ENCODE results near the gene FOXA2. TPM values are rescaled to one million over a fixed set of nuclear protein-coding genes. Genes with fewer than 3 reads are reported as not detected.

FOXA2 gene
- total RNA-seq, 4 donors from 2014 or later = not detected

DNA sequence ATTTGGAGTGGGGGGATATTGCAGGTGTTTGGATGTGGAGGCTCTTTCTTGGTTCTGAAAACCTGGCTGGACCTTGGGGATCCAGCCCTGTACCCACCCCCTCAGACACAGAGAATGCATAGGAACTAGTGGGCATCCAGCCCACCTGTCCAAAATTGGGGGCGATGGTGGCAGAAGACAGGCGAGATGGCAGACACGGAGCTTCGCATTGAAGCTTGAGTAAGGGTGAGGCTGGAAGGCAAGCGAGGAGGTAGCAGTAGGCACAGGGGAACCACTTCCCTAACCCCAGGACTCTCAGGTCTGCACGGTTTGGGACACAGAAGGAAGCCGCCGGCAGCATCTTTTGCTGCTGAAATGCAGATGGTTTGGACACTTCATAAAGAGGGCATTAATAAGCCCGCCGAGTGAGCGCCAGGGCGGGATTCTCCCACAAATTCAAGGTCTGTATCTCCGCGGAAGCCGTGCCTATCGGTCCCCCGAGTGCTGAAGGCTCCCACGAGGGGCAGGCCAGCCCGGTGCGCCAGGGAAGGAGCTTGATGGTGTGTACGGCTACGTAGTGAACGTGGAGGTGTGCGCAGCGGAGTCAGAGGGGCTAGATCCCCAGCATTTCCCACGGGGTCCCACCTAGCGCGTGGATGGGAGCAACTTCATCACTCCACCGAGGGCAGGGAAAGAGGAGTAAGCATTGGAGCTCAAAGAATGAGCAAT lies 1.6 kb upstream of the FOXA2 start:
- Histone ChIP-seq H3K27ac (no peak overlapping the region), H3K4me1 (peaks cover 0 to 44% (median 13%) of the 10 kb centered on the region in 3 donors), H3K36me3 (no peaks in the 10 kb centered on the region), H3K27me3 (peaks cover 98% of the 10 kb centered on the region), H3K4me3 (no peak overlapping the region), H3K9me3 (no peaks in the 10 kb centered on the region)
- ATAC-seq = no peak
- TF ChIP-seq EP300 (IDR thresholded peaks at IDR 0.05) = no peak
- no peak for TF ChIP-seq CTCF (IDR thresholded peaks at IDR 0.05)
- no peak for TF ChIP-seq POLR2AphosphoS5 (IDR thresholded peaks at IDR 0.05)
- TF ChIP-seq POLR2A (IDR thresholded peaks at IDR 0.05) = no peak
- WGBS, 2 donors (ENCODE audit: low coverage in 1 of 2) = 0% methylated on average over 1 to 2 of the region's 29 CpGs

DNA sequence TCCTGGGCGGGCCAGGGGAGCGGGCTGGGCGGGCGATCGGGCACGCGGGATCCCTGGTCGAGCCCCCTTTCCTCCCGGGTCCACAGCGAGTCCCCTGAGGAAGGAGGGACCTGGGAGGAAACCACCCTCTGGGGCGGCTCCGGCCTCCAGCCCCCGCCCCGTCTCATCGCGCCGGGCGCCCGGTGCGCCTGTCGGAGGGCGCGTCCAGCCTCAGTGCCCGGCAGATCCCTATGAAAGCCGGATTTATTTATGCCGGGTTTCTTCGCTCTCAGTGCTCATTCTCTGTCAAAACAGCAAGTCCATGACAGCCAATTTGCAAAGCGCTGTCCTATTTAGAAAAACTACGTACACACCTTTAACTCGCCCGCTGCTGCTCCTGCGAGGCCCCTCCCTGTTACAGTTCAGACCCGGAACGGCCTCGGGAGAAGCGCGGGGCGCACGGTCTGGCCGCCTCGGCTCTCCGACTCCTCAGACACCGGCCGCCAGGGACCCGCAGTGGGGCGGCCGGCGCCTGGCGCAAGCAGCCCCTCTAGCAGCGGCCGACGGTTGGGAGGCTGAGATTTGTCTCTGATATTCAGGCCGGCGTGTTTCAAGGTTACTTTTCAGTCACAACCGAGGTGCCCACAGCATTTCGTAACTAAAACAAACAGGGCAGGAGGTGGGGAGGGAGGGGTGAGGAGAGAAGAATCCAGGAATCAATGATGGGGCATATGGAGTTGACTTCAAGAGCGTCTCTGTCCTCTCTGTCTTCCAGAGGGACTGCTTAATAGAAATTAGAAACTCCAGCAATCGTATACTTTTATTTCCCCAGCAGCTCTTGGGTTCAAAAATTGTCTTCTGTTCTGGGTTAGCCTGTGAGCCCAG lies 782 bp upstream of the FOXA2 start:
- Histone ChIP-seq H3K4me3 (no peak overlapping the region), H3K4me1 (peaks cover 0 to 44% (median 13%) of the 10 kb centered on the region in 3 donors), H3K27me3 (peaks cover 98% of the 10 kb centered on the region), H3K27ac (no peak overlapping the region), H3K36me3 (no peaks in the 10 kb centered on the region), H3K9me3 (no peaks in the 10 kb centered on the region)
- 14 to 15% methylated on average over 2 to 3 of the region's 58 CpGs for WGBS, 2 donors (ENCODE audit: low coverage in 1 of 2)
- ATAC-seq = no peak
- TF ChIP-seq POLR2A (IDR thresholded peaks at IDR 0.05) = no peak

DNA sequence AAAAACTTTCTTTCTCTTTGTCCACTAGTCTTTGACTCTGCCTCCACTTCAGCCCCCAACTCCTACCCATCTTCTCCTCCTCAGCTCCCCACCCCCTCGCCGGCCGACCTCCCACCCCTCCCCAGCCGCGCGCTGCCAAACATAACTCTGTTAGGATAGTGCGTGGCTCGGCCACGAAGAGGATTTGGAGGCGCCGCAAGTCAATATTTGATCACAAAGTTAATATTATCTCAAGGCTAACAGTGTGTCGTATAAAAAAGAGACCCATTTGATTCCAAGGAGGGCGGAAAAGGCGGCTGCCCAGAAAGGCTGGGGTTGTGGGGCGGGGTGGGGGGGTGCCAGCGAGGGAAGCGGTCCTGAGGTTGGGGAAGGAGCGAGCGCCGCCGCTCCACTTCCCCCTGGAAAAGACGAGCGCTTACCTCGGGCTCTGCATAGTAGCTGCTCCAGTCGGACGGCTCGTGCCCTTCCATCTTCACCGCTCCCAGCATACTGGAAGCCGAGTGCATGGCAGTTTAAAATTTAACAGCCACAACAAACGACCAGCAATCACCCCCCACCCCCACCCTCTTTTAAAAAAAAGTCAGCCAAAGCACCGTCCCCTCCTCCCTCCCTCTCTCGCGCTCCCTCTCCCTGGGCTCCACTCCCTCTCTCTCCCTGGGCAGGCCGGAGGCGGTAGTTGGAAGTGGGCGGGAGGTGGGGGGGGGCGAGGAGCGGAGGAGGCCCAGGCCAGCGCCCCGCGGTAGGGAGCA lies 425 bp downstream of the FOXA2 start:
- no peak overlapping the region for H3K27ac ChIP-seq
- ATAC-seq = no peak
- peaks cover 98% of the 10 kb centered on the region for H3K27me3 ChIP-seq
- TF ChIP-seq POLR2AphosphoS5 (IDR thresholded peaks at IDR 0.05) = no peak
- TF ChIP-seq POLR2A (IDR thresholded peaks at IDR 0.05) = no peak
- no peak for TF ChIP-seq EP300 (IDR thresholded peaks at IDR 0.05)
- TF ChIP-seq CTCF (IDR thresholded peaks at IDR 0.05) = no peak
- no peaks in the 10 kb centered on the region for H3K9me3 ChIP-seq
- peaks cover 0 to 51% (median 14%) of the 10 kb centered on the region in 3 donors for H3K4me1 ChIP-seq
- peak overlapping the region in 1 of 2 donors; percentile 10 for H3K4me3 ChIP-seq
- H3K36me3 ChIP-seq = no peaks in the 10 kb centered on the region
- WGBS, 2 donors (ENCODE audit: low coverage in 1 of 2) = 0 to 1% methylated on average over 9 to 16 of the region's 41 CpGs

DNA sequence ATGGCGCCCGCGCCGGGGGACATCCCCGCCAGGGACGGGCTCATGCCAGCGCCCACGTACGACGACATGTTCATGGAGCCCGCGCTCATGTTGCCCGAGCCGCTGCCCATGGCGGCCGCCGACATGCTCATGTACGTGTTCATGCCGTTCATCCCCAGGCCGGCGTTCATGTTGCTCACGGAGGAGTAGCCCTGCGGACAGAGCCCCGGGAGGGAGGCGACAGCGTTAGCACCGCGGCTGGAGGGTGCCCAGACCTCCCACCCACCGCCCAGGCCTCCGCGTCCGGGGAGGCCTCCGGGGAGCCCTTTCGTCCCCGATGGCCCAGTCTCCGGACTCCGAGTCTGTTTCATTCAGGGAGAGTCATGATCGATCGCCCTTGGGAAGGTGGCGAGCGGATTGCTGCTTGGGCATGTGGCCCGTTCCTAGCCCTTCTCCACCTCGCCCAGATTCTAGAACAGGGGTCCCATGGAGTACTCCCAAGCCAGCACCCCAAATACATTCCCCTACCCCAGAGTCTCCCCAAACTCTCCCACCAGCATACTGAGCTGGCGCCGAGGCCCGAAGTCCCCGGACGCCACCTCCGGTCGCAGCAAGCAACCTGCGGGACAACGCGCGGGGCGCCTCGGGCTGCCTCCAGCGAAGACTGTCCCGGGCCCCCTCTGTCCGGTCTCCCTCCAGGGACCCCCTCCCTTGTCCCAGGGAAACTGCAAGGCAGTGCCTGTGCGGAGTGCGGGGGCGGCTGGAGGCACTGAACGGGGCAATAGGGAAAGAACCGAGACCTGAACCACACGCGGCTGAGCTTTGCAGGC lies 1.2 kb downstream of the FOXA2 start:
- Histone ChIP-seq H3K27me3 (peaks cover 100% of the 10 kb centered on the region), H3K9me3 (no peaks in the 10 kb centered on the region), H3K4me3 (peak overlapping the region in 1 of 2 donors; percentile 10), H3K36me3 (no peaks in the 10 kb centered on the region), H3K4me1 (peaks cover 0 to 59% (median 22%) of the 10 kb centered on the region in 3 donors), H3K27ac (no peak overlapping the region)
- WGBS, 2 donors (ENCODE audit: low coverage in 1 of 2) = 0 to 4% methylated on average over 7 to 11 of the region's 66 CpGs
- TF ChIP-seq EP300 (IDR thresholded peaks at IDR 0.05) (no peak), CTCF (IDR thresholded peaks at IDR 0.05) (no peak), POLR2A (IDR thresholded peaks at IDR 0.05) (no peak), POLR2AphosphoS5 (IDR thresholded peaks at IDR 0.05) (no peak)
- ATAC-seq = no peak

All from gastroesophageal sphincter (tissue), 4 donors.